GM23248 (cell line): ENCODE results near the gene CD9.

Source experiments
- EZH2 ChIP-seq: fragments of 200-600 bp; sonication (generic); IDR thresholded peaks from 2 replicates; pipeline ENCODE4 v1.6.1; 2018; ENCODE audit warnings: antibody characterized with exemption, mild to moderate bottlenecking; ENCODE audit not compliant: insufficient read depth, poor library complexity, severe bottlenecking
- EZH2phosphoT487 ChIP-seq: fragments of 200-600 bp; sonication (generic); IDR thresholded peaks from 2 replicates; pipeline ENCODE4 v1.6.1; 2018; ENCODE audit warnings: antibody characterized with exemption, moderate library complexity, mild to moderate bottlenecking, low read depth; ENCODE audit not compliant: insufficient read depth

DNA sequence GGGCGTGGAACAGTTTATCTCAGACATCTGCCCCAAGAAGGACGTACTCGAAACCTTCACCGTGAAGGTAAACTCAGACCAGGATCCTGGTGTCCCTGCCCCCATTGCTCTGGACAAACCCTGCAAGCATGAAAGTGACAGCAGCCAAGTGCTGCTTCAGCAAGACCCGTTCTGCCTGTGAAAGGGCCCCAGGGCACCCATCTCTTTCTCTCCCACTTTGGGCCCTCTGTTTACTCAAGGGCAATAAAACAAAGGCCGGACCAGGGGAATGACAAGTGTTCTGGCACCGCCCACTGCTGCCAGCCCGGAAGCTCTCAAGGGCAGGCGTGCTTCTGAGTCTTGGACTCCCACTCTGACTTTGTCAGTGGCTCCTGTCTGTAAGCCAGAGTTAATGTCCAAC is 35.3 kb downstream of the CD9 start:
- TF ChIP-seq EZH2phosphoT487, result no peak
- TF ChIP-seq EZH2, result no peak
